Islet of Langerhans (tissue), 1 donor: Measurements from ENCODE around the gene TRIM33.
"Not testable (repeated sequence)": the region's sequence is repeated elsewhere in the genome, so short reads cannot be mapped to it uniquely, and the experiment has no call there.

Experiments
- FAIRE-seq: peaks from one replicate; lab custom pipeline; 2011; peaks lifted over from hg19 to GRCh38; lab: Jason Lieb, UNC

The TRIM33 gene

GRCh38 chr1:114397601-114398000 is 113.4 kb downstream of the TRIM33 start:
- FAIRE-seq = no peak

DNA sequence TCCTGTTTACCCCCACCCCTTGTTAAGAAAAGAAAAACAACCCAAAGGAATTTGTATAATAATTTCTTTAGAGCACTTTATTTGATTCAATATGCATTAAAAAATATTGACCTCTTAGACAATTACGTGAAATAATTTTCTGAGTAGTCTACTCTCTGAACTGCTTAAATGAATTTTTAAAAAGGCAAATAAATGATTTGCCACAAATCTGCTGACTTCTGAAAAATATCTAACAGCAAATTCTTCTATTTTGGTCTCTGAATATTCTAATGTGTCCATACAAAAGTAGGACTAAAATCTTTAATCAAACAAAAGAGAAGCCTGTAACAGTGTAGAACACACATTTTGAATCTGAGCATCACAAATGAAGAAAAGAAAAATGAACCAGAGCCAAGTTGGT is 115.1 kb downstream of the TRIM33 start:
- no peak for FAIRE-seq

- FAIRE-seq = no peak
Measured at GRCh38 chr1:114390960-114391359, 120.0 kb downstream of the TRIM33 start.

DNA sequence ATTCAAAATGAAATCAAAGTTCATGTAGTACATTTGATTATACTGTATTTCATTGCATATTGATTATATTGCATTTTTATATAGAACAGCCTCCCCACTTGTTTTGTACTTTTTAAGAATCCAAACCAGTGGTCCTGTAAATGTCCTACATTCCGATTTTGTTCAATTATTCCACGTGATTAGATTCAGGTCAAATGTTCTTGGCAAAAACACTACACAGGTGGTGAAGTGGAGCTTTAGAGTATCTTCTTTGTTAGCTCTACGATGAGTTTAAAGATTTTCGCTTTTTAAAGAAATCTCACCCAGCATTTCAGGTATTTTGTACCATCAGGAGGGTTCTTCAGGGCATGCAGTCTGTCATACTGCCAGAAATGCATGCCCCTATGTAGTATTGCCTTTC is 120.6 kb downstream of the TRIM33 start:
- FAIRE-seq = no peak

- no peak for FAIRE-seq
Measured at GRCh38 chr1:114388432-114389003, 122.5 kb downstream of the TRIM33 start.

GRCh38 chr1:114387585-114387984 is 123.4 kb downstream of the TRIM33 start:
- not testable (repeated sequence) for FAIRE-seq

GRCh38 chr1:114387010-114387360 is 124.0 kb downstream of the TRIM33 start:
- no peak for FAIRE-seq

GRCh38 chr1:114386129-114387009 is 124.6 kb downstream of the TRIM33 start:
- no peak for FAIRE-seq

DNA sequence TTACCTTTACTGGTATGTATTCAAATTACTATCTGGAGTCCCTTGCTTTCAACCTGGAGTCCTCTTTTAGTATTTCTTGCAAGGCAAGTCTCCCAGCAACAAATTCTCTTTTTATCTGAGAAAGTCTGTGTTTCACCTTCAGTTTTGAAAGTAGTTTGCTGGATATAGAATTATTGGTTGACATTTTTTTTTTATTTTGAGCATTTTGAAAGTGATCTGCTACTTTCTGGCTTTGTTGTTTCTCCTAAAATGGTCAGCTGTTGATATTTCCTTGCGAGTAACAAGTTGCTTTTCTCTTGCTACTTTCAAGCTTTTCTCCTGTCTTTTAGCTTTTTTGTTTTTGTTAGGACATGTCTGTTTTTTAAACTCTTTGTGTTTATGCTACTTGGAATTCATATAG is 126.1 kb downstream of the TRIM33 start:
- no peak for FAIRE-seq

DNA sequence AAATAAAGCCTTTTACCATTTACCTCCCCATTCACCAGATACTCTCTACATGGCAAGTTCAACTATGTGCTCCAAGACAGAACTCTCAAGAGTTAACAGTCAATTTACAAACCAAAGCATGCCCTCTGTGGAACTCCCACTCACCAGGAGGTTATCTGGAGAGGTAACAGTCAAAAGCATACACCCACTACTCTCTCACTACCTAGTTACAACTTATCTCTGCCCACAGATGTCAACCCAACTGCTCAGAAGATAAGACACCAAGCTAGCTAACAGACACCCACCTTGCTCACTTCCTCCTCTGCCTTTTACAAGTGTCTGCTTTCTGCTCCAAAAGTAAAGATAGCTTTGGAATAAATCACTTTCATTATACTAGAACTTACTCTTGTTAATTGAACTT is 131.0 kb downstream of the TRIM33 start:
- no peak for FAIRE-seq

DNA sequence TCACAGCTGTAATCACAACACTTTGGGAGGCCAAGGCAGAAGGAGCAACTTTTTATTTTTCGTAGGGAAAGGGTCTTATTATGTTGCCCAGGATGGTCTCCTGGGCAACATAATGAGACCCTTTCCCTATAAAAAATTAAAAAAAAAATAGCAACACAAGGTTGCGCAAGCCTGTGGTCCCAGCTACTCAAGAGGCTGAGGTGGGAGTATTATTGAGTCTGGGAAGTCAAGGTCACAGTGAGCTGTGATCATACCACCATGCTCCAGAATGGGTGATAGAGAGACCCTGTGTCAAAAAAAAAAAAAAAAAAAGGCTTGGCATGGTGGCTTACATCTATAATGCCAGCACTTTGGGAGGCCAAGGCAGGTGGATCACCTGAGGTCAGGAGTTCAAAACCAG is 131.6 kb downstream of the TRIM33 start:
- no peak for FAIRE-seq

GRCh38 chr1:114377356-114377755 is 133.6 kb downstream of the TRIM33 start:
- FAIRE-seq = no peak

- no peak for FAIRE-seq
Measured at GRCh38 chr1:114369930-114370329, 141.1 kb downstream of the TRIM33 start.

- FAIRE-seq = not testable (repeated sequence)
Measured at GRCh38 chr1:114369266-114369919, 141.6 kb downstream of the TRIM33 start.

DNA sequence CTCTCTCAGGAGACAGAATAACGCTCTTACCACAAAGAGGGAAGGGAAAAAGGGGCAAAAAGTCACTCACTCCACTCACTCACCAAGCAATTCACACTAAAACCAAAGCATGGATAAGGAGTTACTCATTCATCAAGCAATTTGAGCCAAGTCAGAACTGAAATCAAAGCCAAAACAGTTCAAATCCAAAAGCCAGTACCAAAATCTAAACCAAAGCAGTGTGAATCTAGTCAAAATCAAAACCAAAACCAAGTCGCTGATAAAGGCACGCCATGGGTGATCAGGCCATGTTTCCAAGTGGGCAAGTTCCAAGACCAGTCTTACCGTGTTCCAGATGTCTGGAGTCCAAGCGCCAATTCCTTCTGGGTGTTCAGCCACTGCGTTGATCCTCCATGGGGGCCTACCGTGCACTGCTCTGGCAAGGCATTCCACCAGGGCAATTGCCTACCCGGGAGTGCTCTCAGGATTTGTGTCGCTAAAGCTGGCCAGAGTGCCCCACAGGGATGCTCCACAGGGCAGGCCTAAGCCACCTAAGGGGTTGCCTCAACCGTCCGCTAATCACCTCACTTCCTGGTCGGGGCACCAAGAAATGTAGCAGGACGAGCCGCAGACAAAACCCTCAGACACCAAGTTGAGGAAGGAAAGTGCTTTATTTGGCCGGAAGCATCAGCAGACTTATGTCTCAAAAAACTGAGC is 142.3 kb downstream of the TRIM33 start:
- FAIRE-seq = no peak

GRCh38 chr1:114367810-114368209 is 143.2 kb downstream of the TRIM33 start:
- FAIRE-seq = no peak

- not testable (repeated sequence) for FAIRE-seq
Measured at GRCh38 chr1:114363230-114363629, 147.8 kb downstream of the TRIM33 start.

- no peak for FAIRE-seq
Measured at GRCh38 chr1:114359791-114360190, 151.2 kb downstream of the TRIM33 start.

DNA sequence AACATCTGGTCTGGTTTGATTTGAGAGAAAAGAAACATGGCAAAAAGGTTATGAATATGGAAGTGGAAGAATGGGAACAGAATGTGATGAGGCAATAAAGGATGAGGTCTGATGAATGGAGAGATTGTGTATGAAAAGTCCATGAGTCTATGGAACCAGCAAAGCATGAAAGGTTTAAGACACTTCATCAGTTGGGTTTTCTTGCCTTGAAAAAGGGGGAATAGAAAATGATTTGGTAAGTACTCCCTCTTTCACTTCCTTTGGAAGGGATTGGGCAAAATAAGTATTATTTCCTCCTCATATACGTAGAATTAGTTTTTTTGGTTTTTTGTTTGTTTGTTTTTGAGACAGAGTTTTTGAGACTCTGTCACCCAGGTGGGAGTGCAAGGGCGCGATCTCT is 155.8 kb downstream of the TRIM33 start:
- no peak for FAIRE-seq

- FAIRE-seq = no peak
Measured at GRCh38 chr1:114353262-114353661, 157.7 kb downstream of the TRIM33 start.

GRCh38 chr1:114352797-114353196 is 158.2 kb downstream of the TRIM33 start:
- no peak for FAIRE-seq

DNA sequence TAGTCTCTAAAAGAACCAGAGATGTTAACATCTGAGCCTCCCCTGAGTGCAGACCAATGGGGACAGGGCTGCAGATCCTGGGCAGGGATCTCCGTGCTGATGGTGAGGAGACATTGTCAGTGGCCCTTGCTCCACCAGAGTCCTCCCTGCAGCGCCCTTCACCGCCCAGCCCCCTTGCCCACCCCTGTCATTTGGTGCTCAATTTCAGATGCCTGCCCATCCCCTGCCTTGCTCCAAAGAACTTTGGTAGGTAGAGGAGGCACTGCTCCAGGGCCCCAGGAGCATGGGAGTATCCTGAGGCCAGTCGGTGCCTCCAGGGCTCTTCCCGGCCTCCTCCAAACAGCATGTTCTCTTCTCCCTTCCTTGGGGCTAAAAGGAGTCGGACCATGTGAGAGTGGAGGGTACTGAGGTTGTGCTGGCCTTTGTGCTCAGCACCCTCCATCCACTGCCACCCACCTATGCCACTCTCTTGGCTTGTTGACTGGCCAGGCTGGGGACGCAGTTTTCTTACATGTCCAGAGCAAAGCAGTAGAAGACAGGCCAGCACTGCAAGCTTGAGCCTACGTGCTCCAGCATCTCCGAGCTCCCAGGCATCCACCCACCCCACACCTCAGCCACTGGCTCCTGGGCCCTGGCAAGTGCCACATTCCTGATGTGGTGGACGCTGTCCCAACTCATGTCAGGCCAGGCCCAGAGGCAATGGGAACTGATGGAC is 160.1 kb downstream of the TRIM33 start:
- FAIRE-seq = no peak
